Prostate gland (tissue), 2 donors: Measurements from ENCODE around the gene TTC24. TPM values are rescaled to one million over a fixed set of nuclear protein-coding genes. Genes with fewer than 3 reads are reported as not detected.

Experiments used
- DNase-seq: peaks from one replicate; pipeline ENCODE4 v3.0.0-alpha.2; 2019; ENCODE audit warnings: low spot score
- H3K27ac ChIP-seq, 2 donors: fragments of 200-600 bp; sonication (generic); 2 replicates each; pipeline ENCODE4 v1.5.1; 2017 to 2019
- H3K27me3 ChIP-seq: fragments of 200-600 bp; sonication (generic); replicated peaks from 2 replicates; pipeline ENCODE4 v1.5.1; 2019; ENCODE audit not compliant: insufficient read depth
- H3K36me3 ChIP-seq, 2 donors: fragments of 200-600 bp; sonication (generic); 1 replicate in 1 of 2; 2 replicates in 1 of 2; pipeline versions ENCODE4 v1.5.1 to v1.8.1; 2017 to 2019
- H3K4me1 ChIP-seq: fragments of 200-600 bp; sonication (generic); replicated peaks from 2 replicates; pipeline ENCODE4 v1.5.1; 2019
- H3K4me3 ChIP-seq, 2 donors: fragments of 200-600 bp; sonication (generic); 2 replicates each; pipeline ENCODE4 v1.5.1; 2017 to 2019
- H3K9me3 ChIP-seq: fragments of 200-600 bp; sonication (generic); 2 replicates; pipeline ENCODE4 v1.5.1; 2017
- CTCF ChIP-seq, 4 experiments: fragments of 200-600 bp in 2 of 4; fragments of 450-650 bp in 2 of 4; sonication (generic) in 2 of 4; IDR thresholded peaks; 1 replicate in 3 of 4; 2 replicates in 1 of 4; pipeline ENCODE4 v1.5.1; 2016 to 2019; ENCODE audit warnings: antibody characterized with exemption in 4 of 4, mild to moderate bottlenecking in 2 of 4, moderate library complexity in 2 of 4
- POLR2A ChIP-seq: fragments of 450-650 bp; IDR thresholded peaks from one replicate; pipeline ENCODE4 v1.6.1; 2016; ENCODE audit warnings: antibody characterized with exemption, mild to moderate bottlenecking
- POLR2AphosphoS5 ChIP-seq: sonication (generic); formaldehyde crosslinking; IDR thresholded peaks from one replicate; pipeline ENCODE4 v1.6.1; 2017; ENCODE audit warnings: antibody characterized with exemption
- WGBS: methylation state at CpG from one replicate; pipeline ENCODE4 v1.1.5; 2018; 5-methylcytosine and 5-hydroxymethylcytosine counted together
- intact Hi-C: fragments of 100-400 bp; cut with DNase I; formaldehyde crosslinking; loops from one replicate; pipeline ENCODE4 v1.14.2; 2022
- total RNA-seq, 2 donors: library from RNA; depleted of rRNA; stranded (reverse); fragments of >200 nt; gene quantifications; one replicate each; pipeline ENCODE4 v1.1.0, GENCODE V29; 2016

TTC24 gene
- total RNA-seq, 2 donors from 2014 or later, result not detected

- no peak for TF ChIP-seq CTCF (IDR thresholded peaks at IDR 0.05)
- TF ChIP-seq POLR2AphosphoS5, result no peak
- TF ChIP-seq POLR2A, result no peak
- H3K27me3 ChIP-seq, result no peaks in the 10 kb centered on the region
- no peak overlapping the region for H3K27ac ChIP-seq
- no peaks in the 10 kb centered on the region for H3K4me1 ChIP-seq
- intact Hi-C loops, result no loop called here
- no peak for DNase-seq
- no peaks in the 10 kb centered on the region for H3K36me3 ChIP-seq
- H3K9me3 ChIP-seq, result no peaks in the 10 kb centered on the region
- no peak overlapping the region for H3K4me3 ChIP-seq
- WGBS, result 89% methylated on average over 9 of the region's 9 CpGs
Observed at GRCh38 chr1:156537027-156537426, 42.5 kb upstream of the TTC24 start.

GRCh38 chr1:156538711-156539440 is 40.6 kb upstream of the TTC24 start:
- Histone ChIP-seq H3K9me3 (no peaks in the 10 kb centered on the region), H3K36me3 (no peaks in the 10 kb centered on the region), H3K27me3 (no peaks in the 10 kb centered on the region), H3K27ac (no peak overlapping the region), H3K4me3 (no peak overlapping the region), H3K4me1 (no peaks in the 10 kb centered on the region)
- WGBS, result 86% methylated on average over 10 of the region's 10 CpGs
- TF ChIP-seq POLR2A, result no peak
- TF ChIP-seq CTCF (IDR thresholded peaks at IDR 0.05), result no peak
- TF ChIP-seq POLR2AphosphoS5, result no peak
- no peak for DNase-seq
- intact Hi-C loops, result no loop called here

- Histone ChIP-seq H3K4me1 (no peaks in the 10 kb centered on the region), H3K9me3 (no peaks in the 10 kb centered on the region), H3K27ac (no peak overlapping the region), H3K27me3 (no peaks in the 10 kb centered on the region), H3K4me3 (no peak overlapping the region), H3K36me3 (no peaks in the 10 kb centered on the region)
- WGBS, result 91% methylated on average over 4 of the region's 4 CpGs
- intact Hi-C loops, result no loop called here
- TF ChIP-seq CTCF (IDR thresholded peaks at IDR 0.05) (no peak), POLR2A (no peak), POLR2AphosphoS5 (no peak)
- DNase-seq, result no peak
Observed at GRCh38 chr1:156539818-156540355, 39.6 kb upstream of the TTC24 start.

- TF ChIP-seq POLR2A (no peak), POLR2AphosphoS5 (no peak), CTCF (IDR thresholded peaks at IDR 0.05) (no peak)
- intact Hi-C loops, result no loop called here
- DNase-seq, result no peak
Observed at GRCh38 chr1:156540955-156541354, 38.6 kb upstream of the TTC24 start.

GRCh38 chr1:156543066-156543465 is 36.5 kb upstream of the TTC24 start:
- H3K4me3 ChIP-seq, result no peak overlapping the region
- no peak for DNase-seq
- intact Hi-C loops, result no loop called here
- WGBS, result 74% methylated on average over 1 of the region's 1 CpG
- H3K9me3 ChIP-seq, result no peaks in the 10 kb centered on the region
- TF ChIP-seq POLR2A, result no peak
- no peak for TF ChIP-seq CTCF (IDR thresholded peaks at IDR 0.05)
- no peak for TF ChIP-seq POLR2AphosphoS5
- H3K27me3 ChIP-seq, result no peaks in the 10 kb centered on the region
- H3K4me1 ChIP-seq, result no peaks in the 10 kb centered on the region
- H3K36me3 ChIP-seq, result no peaks in the 10 kb centered on the region
- no peak overlapping the region for H3K27ac ChIP-seq

More at GRCh38 chr1:156540955-156541354, 38.6 kb upstream of the TTC24 start:
- no peak overlapping the region for H3K27ac ChIP-seq
- 92% methylated on average over 2 of the region's 2 CpGs for WGBS
- no peaks in the 10 kb centered on the region for H3K27me3 ChIP-seq
- no peaks in the 10 kb centered on the region for H3K9me3 ChIP-seq
- H3K4me3 ChIP-seq, result no peak overlapping the region
- H3K4me1 ChIP-seq, result no peaks in the 10 kb centered on the region
- H3K36me3 ChIP-seq, result no peaks in the 10 kb centered on the region
